HG03442 (cell line): Measurements from ENCODE around the gene FLT1.

ENCODE experiments used
- ATAC-seq: cut with Tn5 transposase; IDR thresholded peaks from one replicate; pipeline ENCODE4 v1.9.1; 2021; ENCODE audit warnings: mild to moderate bottlenecking, moderate library complexity; ENCODE audit not compliant: unreplicated experiment

Gene FLT1

GRCh38 chr13:28396053-28396452 is 98.9 kb downstream of the FLT1 start:
- no peak for ATAC-seq

- ATAC-seq, result no peak
Observed at GRCh38 chr13:28394422-28394821, 100.5 kb downstream of the FLT1 start.

GRCh38 chr13:28392896-28393505 is 101.9 kb downstream of the FLT1 start:
- no peak for ATAC-seq

GRCh38 chr13:28392428-28392827 is 102.5 kb downstream of the FLT1 start:
- ATAC-seq, result no peak

GRCh38 chr13:28387740-28388501 is 107.0 kb downstream of the FLT1 start:
- no peak for ATAC-seq

- no peak for ATAC-seq
Observed at GRCh38 chr13:28385362-28385761, 109.6 kb downstream of the FLT1 start.

GRCh38 chr13:28384789-28385188 is 110.1 kb downstream of the FLT1 start:
- no peak for ATAC-seq

GRCh38 chr13:28380319-28380718 is 114.6 kb downstream of the FLT1 start:
- no peak for ATAC-seq

- no peak for ATAC-seq
Observed at GRCh38 chr13:28379371-28380083, 115.4 kb downstream of the FLT1 start.

- ATAC-seq, result no peak
Observed at GRCh38 chr13:28376604-28377003, 118.3 kb downstream of the FLT1 start.

GRCh38 chr13:28375250-28375930 is 119.5 kb downstream of the FLT1 start:
- ATAC-seq, result no peak

- ATAC-seq, result no peak
Observed at GRCh38 chr13:28373810-28374209, 121.1 kb downstream of the FLT1 start.

- ATAC-seq, result no peak
Observed at GRCh38 chr13:28370448-28370847, 124.5 kb downstream of the FLT1 start.

- ATAC-seq, result no peak
Observed at GRCh38 chr13:28358708-28359107, 136.2 kb downstream of the FLT1 start.

- ATAC-seq, result no peak
Observed at GRCh38 chr13:28357911-28358433, 137.0 kb downstream of the FLT1 start.

- no peak for ATAC-seq
Observed at GRCh38 chr13:28357247-28357825, 137.6 kb downstream of the FLT1 start.

GRCh38 chr13:28356561-28357021 is 138.3 kb downstream of the FLT1 start:
- ATAC-seq, result no peak

GRCh38 chr13:28355822-28356371 is 139.0 kb downstream of the FLT1 start:
- ATAC-seq, result no peak

GRCh38 chr13:28355046-28355821 is 139.7 kb downstream of the FLT1 start:
- ATAC-seq, result no peak

GRCh38 chr13:28353679-28354078 is 141.2 kb downstream of the FLT1 start:
- ATAC-seq, result no peak
